HCT116 (cell line): ENCODE results near the gene EEF1A2. TPM values are rescaled to one million over a fixed set of nuclear protein-coding genes. Genes with fewer than 3 reads are reported as not detected.

ENCODE experiments used
- ATAC-seq: fragments of 200-7000 bp; cut with Tn5 transposase; 2 replicates; pipeline ENCODE4 v1.9.1; 2020; ENCODE audit warnings: mild to moderate bottlenecking, moderate library complexity
- BruUV-seq: library from RNA; stranded (reverse); fragments of 400-500 nt; replicated peaks from 2 replicates; lab custom pipeline; 2021; lab: Mats Ljungman, UMichigan
- CTCF ChIA-PET: fragments of 300-600 bp; sonication (Branson Sonifier 250); formaldehyde crosslinking; loops from one replicate; lab custom pipeline; 2021; ENCODE audit warnings: antibody characterized with exemption; lab: Charles Lee
- POLR2A ChIA-PET: fragments of 300-600, 350-600 bp; sonication (Branson Sonifier 250); formaldehyde crosslinking; loops from one replicate; lab custom pipeline; 2021; ENCODE audit warnings: antibody characterized with exemption; lab: Charles Lee
- RAD21 ChIA-PET, 2 experiments: fragments of 300-600 bp; sonication (Branson Sonifier 250); formaldehyde crosslinking; loops; one replicate each; lab custom pipeline; 2023; ENCODE audit warnings: low total read pairs in 2 of 2; ENCODE audit not compliant: uncharacterized antibody in 2 of 2, unreplicated experiment in 2 of 2, low non-redundant PET in 1 of 2; lab: Charles Lee
- DNase-seq: peaks from one replicate; pipeline ENCODE4 v3.0.0-alpha.2; 2010; ENCODE audit warnings: low read depth, low spot score
- H2AFZ ChIP-seq: fragments of 200-600 bp; shearing (Covaris generic), sonication (generic); 2 replicates; pipeline ENCODE4 v1.6.1; 2017; ENCODE audit warnings: low read depth, mixed run types, mixed read lengths, antibody characterized with exemption, low read length; ENCODE audit not compliant: poor library complexity, severe bottlenecking
- H3K27ac ChIP-seq: 2 replicates; pipeline ENCODE4 v1.5.1; 2012; ENCODE audit warnings: low read depth, low read length
- H3K27me3 ChIP-seq: fragments of 200-600 bp; sonication (generic); 2 replicates; pipeline ENCODE4 v1.6.1; 2016; ENCODE audit warnings: mixed run types, low read length, mixed read lengths; ENCODE audit not compliant: insufficient read depth
- H3K36me3 ChIP-seq, 2 experiments: fragments of 200-500 bp in 1 of 2; fragments of 200-600 bp in 1 of 2; sonication (Bioruptor generic) in 1 of 2; sonication (generic) in 1 of 2; 2 replicates each; pipeline versions ENCODE4 v1.5.1 to v1.6.1; 2014 to 2016; ENCODE audit warnings: low read length in 2 of 2, inconsistent platforms in 1 of 2, mixed read lengths in 1 of 2, mixed run types in 1 of 2; ENCODE audit not compliant: insufficient read depth in 2 of 2, control insufficient read depth in 1 of 2
- H3K4me1 ChIP-seq, 2 experiments: fragments of 200-600 bp in 1 of 2; sonication (generic) in 1 of 2; 2 replicates each; pipeline versions ENCODE4 v1.5.1 to v1.6.1; 2012 to 2017; ENCODE audit warnings: low read length in 2 of 2, inconsistent platforms in 1 of 2, mild to moderate bottlenecking in 1 of 2, mixed read lengths in 1 of 2, mixed run types in 1 of 2, moderate library complexity in 1 of 2; ENCODE audit not compliant: insufficient read depth in 2 of 2, control insufficient read depth in 1 of 2
- H3K4me2 ChIP-seq: fragments of 200-600 bp; sonication (generic); 2 replicates; pipeline ENCODE4 v1.6.1; 2017; ENCODE audit warnings: mixed run types, low read length, mixed read lengths
- H3K4me3 ChIP-seq, 2 experiments: fragments of 200-600 bp in 1 of 2; sonication (generic) in 1 of 2; replicated peaks in 1 of 2; 2 replicates each; pipeline ENCODE4 v1.5.1; 2011 to 2016; ENCODE audit warnings: low read length in 2 of 2, control low read depth in 1 of 2, low read depth in 1 of 2, mild to moderate bottlenecking in 1 of 2, mixed read lengths in 1 of 2, mixed run types in 1 of 2
- H3K79me2 ChIP-seq: fragments of 200-600 bp; sonication (generic); 2 replicates; pipeline ENCODE4 v1.6.1; 2017; ENCODE audit warnings: mild to moderate bottlenecking, mixed run types, low read length, moderate library complexity, mixed read lengths; ENCODE audit not compliant: insufficient read depth
- H3K9ac ChIP-seq: fragments of 200-600 bp; sonication (generic); 2 replicates; pipeline ENCODE4 v1.6.1; 2016; ENCODE audit warnings: low read length, mixed read lengths
- H3K9me2 ChIP-seq: fragments of 200-600 bp; sonication (generic), shearing (Covaris generic); 2 replicates; pipeline ENCODE4 v1.6.1; 2017; ENCODE audit warnings: mixed run types, mild to moderate bottlenecking, moderate library complexity; ENCODE audit not compliant: insufficient read depth
- H3K9me3 ChIP-seq, 2 experiments: fragments of 200-500 bp in 1 of 2; fragments of 200-600 bp in 1 of 2; sonication (Bioruptor generic) in 1 of 2; sonication (generic) in 1 of 2; 2 replicates each; pipeline ENCODE4 v1.6.1; 2014 to 2017; ENCODE audit warnings: low read length in 2 of 2, mixed read lengths in 2 of 2, inconsistent platforms in 1 of 2, low read depth in 1 of 2, mild to moderate bottlenecking in 1 of 2, mixed run types in 1 of 2, moderate library complexity in 1 of 2; ENCODE audit not compliant: control insufficient read depth in 1 of 2, insufficient read depth in 1 of 2
- H4K20me1 ChIP-seq: fragments of 200-600 bp; sonication (generic), shearing (Covaris generic); 2 replicates; pipeline ENCODE4 v1.6.1; 2017; ENCODE audit warnings: mixed run types, mild to moderate bottlenecking, moderate library complexity; ENCODE audit not compliant: insufficient read depth
- CBX3 ChIP-seq: IDR thresholded peaks from 2 replicates; pipeline ENCODE4 v1.6.1; 2012; ENCODE audit warnings: low read depth
- CTCF ChIP-seq, 3 experiments: fragments of 200-600 bp in 1 of 3; sonication (generic) in 1 of 3; IDR thresholded peaks in 2 of 3; conservative IDR thresholded peaks in 1 of 3; 2 replicates each; pipeline ENCODE4 v1.5.1; 2012 to 2017; ENCODE audit warnings: low read depth in 2 of 3, low read length in 2 of 3, antibody characterized with exemption in 1 of 3, borderline replicate concordance in 1 of 3, control low read depth in 1 of 3, mild to moderate bottlenecking in 1 of 3, mixed read lengths in 1 of 3, mixed run types in 1 of 3, moderate library complexity in 1 of 3; ENCODE audit not compliant: insufficient read depth in 1 of 3
- EGR1 ChIP-seq: IDR thresholded peaks from 2 replicates; pipeline ENCODE4 v1.6.1; 2012; ENCODE audit warnings: low read depth
- ELF1 ChIP-seq: IDR thresholded peaks from 2 replicates; pipeline ENCODE4 v1.6.1; 2012; ENCODE audit warnings: low read depth, borderline replicate concordance
- EZH2 ChIP-seq: fragments of 200-600 bp; sonication (generic); IDR thresholded peaks from 2 replicates; pipeline ENCODE4 v1.6.1; 2017; ENCODE audit warnings: antibody characterized with exemption, mixed run types
- FOSL1 ChIP-seq: IDR thresholded peaks from 2 replicates; pipeline ENCODE4 v1.6.1; 2012; ENCODE audit warnings: low read depth
- POLR2A ChIP-seq: IDR thresholded peaks from 2 replicates; pipeline ENCODE4 v1.7.0; 2011; ENCODE audit warnings: borderline replicate concordance; ENCODE audit not compliant: insufficient read depth, insufficient read length; ENCODE audit errors: extremely low read depth
- POLR2AphosphoS5 ChIP-seq: IDR thresholded peaks from 2 replicates; pipeline ENCODE4 v1.6.1; 2011; ENCODE audit warnings: mild to moderate bottlenecking, low read depth, low read length, moderate library complexity
- RAD21 ChIP-seq: IDR thresholded peaks from 2 replicates; pipeline ENCODE4 v1.6.1; 2012; ENCODE audit warnings: low read depth, mild to moderate bottlenecking
- SIN3A ChIP-seq: IDR thresholded peaks from 2 replicates; pipeline ENCODE4 v1.6.1; 2012; ENCODE audit warnings: low read depth
- SRF ChIP-seq: IDR thresholded peaks from 2 replicates; pipeline ENCODE4 v1.6.1; 2012; ENCODE audit warnings: low read depth
- TCF7L2 ChIP-seq: IDR thresholded peaks from 2 replicates; pipeline ENCODE4 v1.7.0; 2011; ENCODE audit warnings: borderline replicate concordance, inconsistent platforms; ENCODE audit not compliant: insufficient read depth, insufficient read length; ENCODE audit errors: extremely low read depth
- YY1 ChIP-seq: IDR thresholded peaks from 2 replicates; pipeline ENCODE4 v1.6.1; 2011; ENCODE audit warnings: low read length, low read depth, moderate library complexity, mild to moderate bottlenecking; ENCODE audit not compliant: insufficient replicate concordance; ENCODE audit errors: extremely low read depth
- intact Hi-C: fragments of 100-400 bp; cut with micrococcal nuclease; formaldehyde crosslinking; loops from 2 replicates; pipeline ENCODE4 v1.10.0; 2022
- total RNA-seq: library from RNA; stranded (reverse); gene quantifications from one replicate; pipeline ENCODE4 v1.2.1, GENCODE V29; 2021; ENCODE audit not compliant: unreplicated experiment
- TF ChIP-seq, protein P1 (sequence below): IDR thresholded peaks from 2 replicates; pipeline ENCODE4 v1.6.1; 2012

EEF1A2 gene
- total RNA-seq, 1 experiment from 2014 or later, result 454 TPM

DNA sequence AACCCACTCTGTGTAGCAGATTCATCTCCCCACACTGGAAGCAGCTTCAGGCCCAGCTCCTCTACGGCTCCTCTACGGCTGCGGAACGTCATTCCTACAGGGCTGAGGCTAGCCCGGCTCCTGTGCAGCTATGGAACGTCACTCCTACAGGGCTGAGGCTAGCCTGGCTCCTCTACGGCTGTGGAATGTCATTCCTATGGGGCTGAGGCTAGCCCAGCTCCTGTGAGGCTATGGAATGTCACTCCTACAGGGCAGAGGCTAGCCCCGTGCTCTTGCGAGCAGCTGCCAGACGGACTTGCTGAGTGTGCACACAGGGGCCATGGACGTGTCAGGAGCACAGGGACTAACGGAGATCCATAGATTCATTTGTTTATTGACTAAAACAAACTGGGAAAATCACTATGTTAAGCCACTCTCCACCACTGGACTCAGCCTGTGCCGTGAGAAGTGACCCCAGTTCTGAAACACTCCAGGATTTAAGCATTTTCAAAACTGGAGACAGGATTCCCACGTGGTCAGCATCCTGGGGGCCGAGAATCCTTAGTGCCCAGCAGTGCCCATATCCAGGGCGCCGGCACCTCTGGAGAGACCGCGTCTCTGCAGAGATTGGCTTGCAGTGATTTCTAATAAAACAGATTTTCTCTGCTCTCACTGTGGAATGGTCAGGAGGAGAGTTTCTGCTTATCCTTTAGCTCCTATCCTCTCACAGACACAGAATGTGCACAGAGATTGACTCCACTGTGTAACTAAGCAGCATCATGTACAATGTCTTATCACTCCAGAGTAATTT, 31.4 kb downstream of the EEF1A2 start:
- Histone ChIP-seq H3K4me2 (no peak overlapping the region), H3K4me1 (peaks cover 4 to 18% of the 10 kb centered on the region in 2 experiments; a peak in 2 of 4 replicates), H3K79me2 (peaks cover 80% of the 10 kb centered on the region), H3K9ac (no peak overlapping the region), H3K27me3 (no peaks in the 10 kb centered on the region)
- intact Hi-C loops, result no loop called here
- no peak for TF ChIP-seq RAD21
- no peak for TF ChIP-seq EZH2
- TF ChIP-seq, protein P1, sequence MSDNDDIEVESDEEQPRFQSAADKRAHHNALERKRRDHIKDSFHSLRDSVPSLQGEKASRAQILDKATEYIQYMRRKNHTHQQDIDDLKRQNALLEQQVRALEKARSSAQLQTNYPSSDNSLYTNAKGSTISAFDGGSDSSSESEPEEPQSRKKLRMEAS, result no peak
- TF ChIP-seq CBX3, result no peak
- no peak for TF ChIP-seq TCF7L2
- TF ChIP-seq POLR2A, result no peak
- TF ChIP-seq POLR2AphosphoS5, result no peak
- no peak for TF ChIP-seq EGR1
- TF ChIP-seq YY1, result no peak
- no peak for TF ChIP-seq CTCF (IDR thresholded peaks at IDR 0.05 in 2 of 3, conservative IDR thresholded peaks at IDR 0.05 in 1 of 3; ENCODE audit: borderline replicate concordance in 1 of 3, insufficient read depth in 1 of 3, low read depth in 2 of 3, low read length in 2 of 3)
- no peak for TF ChIP-seq ELF1
- no peak for TF ChIP-seq SIN3A
- TF ChIP-seq FOSL1, result no peak
- TF ChIP-seq SRF, result no peak
- TF ChIP-seq, all 23 proteins: peak for 0
- Histone ChIP-seq H3K9me2 (no peaks in the 10 kb centered on the region), H3K9me3 (no peaks in the 10 kb centered on the region), H3K27ac (no peak overlapping the region), H3K4me3 (no peak overlapping the region), H4K20me1 (no peaks in the 10 kb centered on the region), H2AFZ (no peak overlapping the region), H3K36me3 (no peaks in the 10 kb centered on the region)
- ChIA-PET CTCF (no interaction called here), POLR2A (no interaction called here), RAD21 (no interaction called here)
- BruUV-seq, result no TSS peak
- DNase-seq (no peak), ATAC-seq (no peak)
